ENCODE measurements around the gene PDLIM1.

DNA sequence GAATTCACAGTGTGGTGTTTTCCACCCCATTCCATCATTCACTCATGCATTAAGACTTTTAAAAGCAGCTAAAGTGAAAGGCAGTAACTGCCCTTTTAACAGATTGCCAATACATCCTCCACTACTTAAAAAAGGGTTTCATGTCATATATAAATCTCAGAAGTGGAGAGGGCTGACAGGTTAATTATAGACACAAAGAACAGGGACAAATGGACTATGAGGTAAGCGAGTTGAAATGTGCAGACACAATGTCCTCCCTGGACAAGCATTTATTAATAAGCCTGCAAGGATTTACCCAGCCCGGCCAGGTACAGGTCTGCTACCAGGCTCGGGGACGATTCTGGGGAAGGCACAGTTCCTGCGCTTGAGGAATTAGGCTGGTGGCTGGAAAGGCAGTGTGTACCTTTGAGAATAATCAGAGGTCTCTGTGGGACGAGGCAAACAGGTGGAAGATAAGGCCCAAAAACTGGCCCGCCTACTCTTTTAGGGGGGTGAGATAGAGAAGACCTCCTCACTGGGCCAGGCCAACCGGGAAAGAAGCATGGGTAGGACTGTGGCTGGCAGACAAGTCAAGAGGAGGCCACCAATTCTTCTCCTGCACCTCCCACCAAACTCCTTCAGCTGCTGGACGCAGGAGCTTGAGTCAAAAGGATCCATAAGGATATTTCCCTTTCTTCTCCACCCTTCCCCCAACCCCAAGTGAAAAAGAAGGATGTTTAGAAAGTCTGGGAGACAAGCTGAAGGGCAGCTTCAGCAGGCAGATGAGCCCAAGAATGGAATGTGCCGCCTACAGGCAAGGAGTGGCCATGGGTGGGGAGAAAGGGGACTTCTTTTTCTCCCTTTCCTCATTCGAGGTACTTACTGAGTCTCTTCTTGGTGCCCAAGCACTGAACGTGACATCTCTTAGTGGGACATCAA, 1.5 kb downstream of the PDLIM1 start:
- no peak for TF ChIP-seq POLR2A (IDR thresholded peaks at IDR 0.05)
- TF ChIP-seq CTCF (IDR thresholded peaks at IDR 0.05), result peak; percentile 15 to 38 (median 32)
